ENCODE data around the gene ALDH1B1. TPM values are rescaled to one million over a fixed set of nuclear protein-coding genes. Genes with fewer than 3 reads are reported as not detected.

The ALDH1B1 gene
- total RNA-seq = 8.7 and 13.2 TPM in 2 replicates

DNA sequence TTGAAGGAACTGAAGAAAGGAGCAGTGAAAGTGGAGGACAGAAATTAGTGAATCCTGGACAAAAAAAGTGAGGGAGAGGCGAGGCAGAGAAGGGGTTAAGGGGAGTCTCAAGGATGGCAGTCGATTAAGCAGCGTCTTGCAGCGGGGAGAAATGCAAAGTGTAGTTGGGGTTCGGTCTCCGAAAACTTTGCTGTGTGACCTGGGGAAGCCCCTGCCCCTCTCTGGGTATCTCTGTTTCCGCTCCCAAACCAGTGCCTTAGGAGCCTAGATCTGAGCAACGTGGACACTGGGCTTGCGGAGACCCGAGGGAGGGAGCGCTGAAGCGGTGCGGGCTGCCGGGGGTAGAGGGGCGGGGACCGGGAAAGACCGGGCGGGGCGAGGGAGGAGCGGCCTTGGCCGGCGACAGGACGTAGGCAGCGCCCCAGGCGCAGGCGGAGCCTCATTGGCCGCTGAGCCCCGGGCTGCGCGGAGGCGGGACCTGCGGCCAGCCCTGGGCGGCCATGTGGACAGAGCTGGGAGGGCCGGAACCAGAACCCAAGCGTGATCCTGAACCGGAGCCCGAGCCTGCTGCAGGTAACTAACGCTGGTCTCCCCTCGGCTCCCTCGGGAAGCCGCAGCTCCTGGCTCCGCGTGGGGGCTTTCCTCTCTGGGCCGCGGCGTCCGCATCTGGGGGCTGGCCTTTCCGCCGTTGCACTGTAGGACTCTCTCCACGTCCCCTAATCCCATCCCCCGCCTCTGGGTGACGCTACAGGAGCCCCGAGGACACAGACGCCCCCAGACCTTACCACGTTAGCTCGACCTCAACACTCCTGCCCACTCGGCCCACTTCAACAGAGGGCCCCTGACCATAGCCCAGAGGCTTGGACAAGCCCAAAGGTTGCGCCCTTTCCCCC lies at the start of gene ALDH1B1:
ALDH1B1 (plus strand) TSS at position 468 of the 893 bp plus-strand sequence. CDS start 3,047 bp downstream, outside the sequence.

DNA sequence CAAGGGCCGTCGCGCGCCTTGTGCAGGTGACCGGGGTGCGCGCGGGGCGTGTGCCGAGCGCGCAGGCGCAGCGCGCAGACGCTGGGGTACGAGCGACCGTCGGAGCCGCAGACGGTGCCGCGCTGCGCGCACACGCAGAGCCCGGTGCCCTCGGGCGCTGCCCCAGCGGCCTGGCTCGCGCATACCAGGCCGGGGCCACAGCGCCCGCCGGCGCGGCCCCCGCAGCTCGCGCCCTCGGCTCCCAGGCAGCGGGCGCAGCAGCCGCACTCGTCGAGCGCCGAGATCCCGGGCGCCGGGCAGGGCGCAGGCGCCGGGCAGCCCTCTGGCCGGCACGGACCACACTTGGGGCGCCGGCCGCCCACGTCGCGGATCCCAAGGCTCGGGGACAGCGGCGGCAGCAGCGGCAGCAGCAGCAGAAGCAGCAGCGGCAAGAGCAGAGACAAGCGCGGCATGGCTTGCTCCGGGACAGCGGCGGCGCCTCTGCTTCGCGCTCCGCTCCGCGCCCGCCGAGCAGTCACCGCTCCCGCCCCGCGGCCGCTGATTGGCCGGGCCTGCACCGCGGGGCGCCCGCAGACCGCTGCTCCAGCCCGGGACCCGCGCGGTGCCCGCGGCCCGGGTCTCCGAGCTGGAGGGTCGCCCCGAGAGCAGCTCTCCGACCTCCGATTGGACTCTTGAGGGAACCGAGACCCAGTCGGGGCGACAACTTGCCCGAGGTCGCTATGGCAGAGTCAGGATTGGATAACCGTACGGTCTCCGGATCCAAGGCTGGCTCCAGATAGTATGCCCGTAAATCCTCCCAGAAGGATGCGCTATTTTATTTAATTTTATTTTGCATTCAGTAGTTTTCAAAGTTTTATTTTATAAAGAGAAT lies 31.7 kb downstream of the ALDH1B1 start, which contains the start of gene IGFBPL1:
IGFBPL1 (minus strand) TSS at position 482 of the 871 bp plus-strand sequence; CDS start at position 452, 30 bp downstream.

Other genes with a start within 250 kb of the ALDH1B1 start
- gene IGFBPL1, start 31.8 kb downstream of the ALDH1B1 start, total RNA-seq = 0.25 TPM in 1 of 2 replicates, not detected in the other
- gene ANKRD18A, start 227.9 kb downstream of the ALDH1B1 start, total RNA-seq = not detected in 2 replicates